A375 (cell line): ENCODE measurements around the gene STAG2. TPM values are rescaled to one million over a fixed set of nuclear protein-coding genes. Genes with fewer than 3 reads are reported as not detected.

Experiments used
- total RNA-seq: library from RNA; depleted of rRNA; stranded (reverse); fragments of >200 nt; shearing (Covaris generic); gene quantifications from 2 replicates; pipeline ENCODE4 v1.2.3, GENCODE V29; 2014; rRNA removed

Gene STAG2
- total RNA-seq = 66.1 and 73.2 TPM in 2 replicates

GRCh38 chrX:123961268-123962005 is at the start of gene STAG2:
STAG2 (plus strand) TSS chrX:123961706; CDS start chrX:124022628, 60,922 bp downstream.

Other genes starting within 250 kb of the STAG2 start
- 64.6 and 80.1 TPM in 2 replicates for gene THOC2, start 228.7 kb upstream of the STAG2 start, total RNA-seq
- gene XIAP, start 101.7 kb upstream of the STAG2 start, total RNA-seq = 29.4 and 30.6 TPM in 2 replicates